PC-3 (cell line): ENCODE data around the gene RTN1.

ENCODE experiments used
- CTCF ChIP-seq: fragments of 300-600 bp; sonication (generic); conservative IDR thresholded peaks from 2 replicates; pipeline ENCODE4 v1.5.1; 2017; ENCODE audit warnings: antibody characterized with exemption, low read depth, mild to moderate bottlenecking, low read length
- EZH2 ChIP-seq: fragments of 300-600 bp; sonication (generic); IDR thresholded peaks from one replicate; pipeline ENCODE4 v1.6.1; 2017; ENCODE audit warnings: antibody characterized with exemption, mild to moderate bottlenecking, low read length; ENCODE audit not compliant: unreplicated experiment
- EZH2phosphoT487 ChIP-seq: fragments of 300-600 bp; sonication (generic); IDR thresholded peaks from 2 replicates; pipeline ENCODE4 v1.6.1; 2018; ENCODE audit warnings: mild to moderate bottlenecking, antibody characterized with exemption, low read length, borderline replicate concordance

GRCh38 chr14:59585891-59586554, 284.6 kb downstream of the RTN1 start:
- TF ChIP-seq CTCF (no peak), EZH2 (no peak), EZH2phosphoT487 (no peak)
